Measurements from ENCODE around the gene NOS1AP. TPM values are rescaled to one million over a fixed set of nuclear protein-coding genes. Genes with fewer than 3 reads are reported as not detected.

NOS1AP gene
- polyA plus RNA-seq, 1 experiment: 0.04 TPM

DNA sequence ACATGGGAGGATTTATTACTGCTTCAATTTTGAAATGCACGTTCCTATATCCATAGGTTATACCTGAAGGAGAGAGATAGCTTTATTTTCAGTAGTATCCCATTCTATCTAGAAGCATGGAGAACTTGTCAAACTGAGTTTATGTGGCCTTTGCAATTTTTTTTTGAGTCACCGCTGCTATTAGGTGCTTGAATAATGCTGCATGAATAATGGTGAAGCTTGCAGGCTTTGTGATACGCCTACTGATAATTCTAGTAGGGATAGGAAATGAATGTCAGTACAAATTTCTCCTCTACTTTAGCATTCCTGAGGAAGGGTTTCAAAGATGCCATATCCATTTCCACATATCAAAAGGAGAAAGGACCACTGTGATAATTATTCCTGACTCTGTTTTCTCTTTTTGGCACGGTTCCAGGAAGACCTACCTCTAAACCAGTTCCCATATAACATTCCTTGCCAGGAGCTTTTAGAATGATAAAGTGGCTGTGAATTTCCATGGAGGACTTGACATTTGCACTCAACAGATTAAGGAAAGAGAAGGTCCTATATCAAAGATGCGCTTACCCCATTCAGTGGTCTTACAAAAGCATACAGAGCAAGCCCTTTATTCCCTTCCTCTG lies 223.7 kb downstream of the NOS1AP start:
- CTCF ChIA-PET: no interaction called here
- Histone ChIP-seq H3K27ac (ENCODE audit: low read depth, low read length) (no peak overlapping the region), H3K4me3 (ENCODE audit: low read depth, low read length) (no peak overlapping the region), H3K9me3 (ENCODE audit: control insufficient read depth, insufficient read depth, low read length) (no peaks in the 10 kb centered on the region), H3K27me3 (ENCODE audit: control insufficient read depth, insufficient read depth, low read length) (peaks cover 2% of the 10 kb centered on the region)
- POLR2A ChIA-PET: interaction anchor here (0.5 kb wide), 1 partner anchor 261 kb away, joined by 3 read pairs; no protein-coding TSS in a partner anchor
- DNase-seq (ENCODE audit: low read depth, low spot score): no peak
- TF ChIP-seq, protein P1, sequence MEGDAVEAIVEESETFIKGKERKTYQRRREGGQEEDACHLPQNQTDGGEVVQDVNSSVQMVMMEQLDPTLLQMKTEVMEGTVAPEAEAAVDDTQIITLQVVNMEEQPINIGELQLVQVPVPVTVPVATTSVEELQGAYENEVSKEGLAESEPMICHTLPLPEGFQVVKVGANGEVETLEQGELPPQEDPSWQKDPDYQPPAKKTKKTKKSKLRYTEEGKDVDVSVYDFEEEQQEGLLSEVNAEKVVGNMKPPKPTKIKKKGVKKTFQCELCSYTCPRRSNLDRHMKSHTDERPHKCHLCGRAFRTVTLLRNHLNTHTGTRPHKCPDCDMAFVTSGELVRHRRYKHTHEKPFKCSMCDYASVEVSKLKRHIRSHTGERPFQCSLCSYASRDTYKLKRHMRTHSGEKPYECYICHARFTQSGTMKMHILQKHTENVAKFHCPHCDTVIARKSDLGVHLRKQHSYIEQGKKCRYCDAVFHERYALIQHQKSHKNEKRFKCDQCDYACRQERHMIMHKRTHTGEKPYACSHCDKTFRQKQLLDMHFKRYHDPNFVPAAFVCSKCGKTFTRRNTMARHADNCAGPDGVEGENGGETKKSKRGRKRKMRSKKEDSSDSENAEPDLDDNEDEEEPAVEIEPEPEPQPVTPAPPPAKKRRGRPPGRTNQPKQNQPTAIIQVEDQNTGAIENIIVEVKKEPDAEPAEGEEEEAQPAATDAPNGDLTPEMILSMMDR (IDR thresholded peaks at IDR 0.05; ENCODE audit: low read depth, low read length): no peak

DNA sequence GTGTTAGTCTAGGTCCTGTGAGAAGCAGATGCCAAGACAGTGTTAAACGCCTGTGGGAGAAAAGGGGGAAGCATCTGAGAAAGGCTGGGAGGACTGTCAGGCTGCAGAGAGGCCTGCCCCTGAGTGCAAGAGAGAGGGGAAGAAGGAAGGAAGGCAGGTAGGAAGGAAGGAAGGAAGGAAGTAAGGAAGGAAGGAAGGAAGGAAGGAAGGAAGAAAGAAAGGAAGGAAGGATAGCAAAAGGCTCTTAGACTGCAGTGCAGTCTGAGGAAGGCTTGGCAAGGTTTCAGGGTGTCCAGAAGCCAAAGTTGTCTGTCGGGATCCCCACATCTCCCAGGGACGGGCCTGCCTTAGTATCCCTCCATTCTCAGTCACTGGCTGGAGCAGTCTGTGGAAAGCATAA lies 224.5 kb downstream of the NOS1AP start:
- ChIA-PET POLR2A (interaction anchor here (0.5 kb wide), 1 partner anchor 260 kb away, joined by 3 read pairs; no protein-coding TSS in a partner anchor), CTCF (no interaction called here)
- H3K9me3 ChIP-seq (ENCODE audit: control insufficient read depth, insufficient read depth, low read length): no peaks in the 10 kb centered on the region
- H3K27me3 ChIP-seq (ENCODE audit: control insufficient read depth, insufficient read depth, low read length): peaks cover 6% of the 10 kb centered on the region
- no peak for DNase-seq (ENCODE audit: low read depth, low spot score)
- H3K4me3 ChIP-seq (ENCODE audit: low read depth, low read length): no peak overlapping the region
- H3K27ac ChIP-seq (ENCODE audit: low read depth, low read length): no peak overlapping the region
- TF ChIP-seq, protein P1 (IDR thresholded peaks at IDR 0.05; ENCODE audit: low read depth, low read length): no peak

DNA sequence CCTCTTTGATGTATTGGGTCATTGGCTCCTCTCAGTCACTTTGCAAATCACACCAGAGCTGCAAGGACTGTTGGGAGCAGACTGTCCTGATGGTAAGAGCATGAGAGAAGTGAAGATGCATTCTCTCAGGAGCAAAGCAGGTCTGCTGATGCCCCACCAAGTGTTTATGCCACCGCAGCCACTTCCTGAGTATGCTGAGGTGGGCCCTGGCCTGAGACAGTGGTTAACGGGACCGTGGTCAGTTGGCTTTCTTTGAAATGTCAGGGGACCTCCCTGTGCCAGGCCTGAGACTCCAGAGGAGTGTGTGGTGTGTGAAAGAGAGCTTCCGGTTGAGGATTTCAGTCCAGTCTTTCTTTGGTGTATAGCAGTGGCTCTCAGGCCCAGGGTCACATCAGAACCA lies 227.7 kb downstream of the NOS1AP start:
- H3K27me3 ChIP-seq (ENCODE audit: control insufficient read depth, insufficient read depth, low read length): peaks cover 6% of the 10 kb centered on the region
- ChIA-PET CTCF (no interaction called here), POLR2A (no interaction called here)
- H3K9me3 ChIP-seq (ENCODE audit: control insufficient read depth, insufficient read depth, low read length): no peaks in the 10 kb centered on the region
- TF ChIP-seq, protein P1 (IDR thresholded peaks at IDR 0.05; ENCODE audit: low read depth, low read length): no peak
- no peak overlapping the region for H3K4me3 ChIP-seq (ENCODE audit: low read depth, low read length)
- no peak overlapping the region for H3K27ac ChIP-seq (ENCODE audit: low read depth, low read length)
- no peak for DNase-seq (ENCODE audit: low read depth, low spot score)

DNA sequence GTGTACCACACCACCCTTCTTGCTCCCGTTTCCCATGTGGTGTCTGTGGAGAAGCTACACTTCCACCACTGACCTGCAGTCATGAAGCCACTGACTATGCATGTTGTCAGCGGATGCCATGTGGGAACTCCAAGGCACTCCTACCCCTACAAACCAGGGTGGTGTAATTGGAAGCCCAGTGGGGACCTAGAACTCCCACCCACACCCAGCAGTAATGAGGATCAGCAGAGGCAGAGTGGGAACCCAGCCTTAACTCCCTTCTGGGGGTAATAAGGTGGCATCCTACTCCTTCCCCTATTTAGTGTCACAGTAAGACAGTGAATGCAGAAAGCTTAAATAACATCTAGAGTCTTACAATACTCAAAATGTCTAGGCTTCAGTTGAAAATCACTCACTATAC lies 228.8 kb downstream of the NOS1AP start:
- H3K9me3 ChIP-seq (ENCODE audit: control insufficient read depth, insufficient read depth, low read length): no peaks in the 10 kb centered on the region
- DNase-seq (ENCODE audit: low read depth, low spot score): no peak
- TF ChIP-seq, protein P1 (IDR thresholded peaks at IDR 0.05; ENCODE audit: low read depth, low read length): no peak
- POLR2A ChIA-PET: no interaction called here
- H3K4me3 ChIP-seq (ENCODE audit: low read depth, low read length): no peak overlapping the region
- H3K27ac ChIP-seq (ENCODE audit: low read depth, low read length): no peak overlapping the region
- CTCF ChIA-PET: no interaction called here
- H3K27me3 ChIP-seq (ENCODE audit: control insufficient read depth, insufficient read depth, low read length): peaks cover 6% of the 10 kb centered on the region

DNA sequence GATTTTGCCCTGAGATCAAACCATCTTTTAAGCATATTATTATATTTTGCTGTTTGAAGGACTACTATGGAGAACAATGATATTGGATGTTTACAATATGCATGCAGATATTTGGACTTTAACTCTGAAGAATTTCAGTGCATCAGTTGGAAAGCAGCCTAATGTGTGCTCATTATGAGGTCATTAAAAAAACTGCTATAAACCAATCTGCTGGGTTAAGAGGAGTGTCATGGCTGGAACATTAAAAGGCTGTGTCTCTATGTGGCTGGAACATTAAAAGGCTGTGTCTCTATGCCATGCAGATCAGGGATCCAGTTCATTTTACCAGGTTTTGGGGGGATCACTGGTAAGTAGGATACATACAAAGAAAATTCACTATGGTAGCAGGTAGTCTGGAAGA lies 229.5 kb downstream of the NOS1AP start:
- Histone ChIP-seq H3K27me3 (ENCODE audit: control insufficient read depth, insufficient read depth, low read length) (peaks cover 6% of the 10 kb centered on the region), H3K4me3 (ENCODE audit: low read depth, low read length) (no peak overlapping the region), H3K9me3 (ENCODE audit: control insufficient read depth, insufficient read depth, low read length) (no peaks in the 10 kb centered on the region), H3K27ac (ENCODE audit: low read depth, low read length) (no peak overlapping the region)
- DNase-seq (ENCODE audit: low read depth, low spot score): no peak
- ChIA-PET POLR2A (no interaction called here), CTCF (no interaction called here)
- TF ChIP-seq, protein P1 (IDR thresholded peaks at IDR 0.05; ENCODE audit: low read depth, low read length): no peak
